Measurements from ENCODE around the gene PSME3IP1. TPM values are rescaled to one million over a fixed set of nuclear protein-coding genes. Genes with fewer than 3 reads are reported as not detected.

Gene PSME3IP1
- polyA plus RNA-seq, 1 of the 3 experiments (the other 2 are of a cell fraction), result 80.9 TPM

DNA sequence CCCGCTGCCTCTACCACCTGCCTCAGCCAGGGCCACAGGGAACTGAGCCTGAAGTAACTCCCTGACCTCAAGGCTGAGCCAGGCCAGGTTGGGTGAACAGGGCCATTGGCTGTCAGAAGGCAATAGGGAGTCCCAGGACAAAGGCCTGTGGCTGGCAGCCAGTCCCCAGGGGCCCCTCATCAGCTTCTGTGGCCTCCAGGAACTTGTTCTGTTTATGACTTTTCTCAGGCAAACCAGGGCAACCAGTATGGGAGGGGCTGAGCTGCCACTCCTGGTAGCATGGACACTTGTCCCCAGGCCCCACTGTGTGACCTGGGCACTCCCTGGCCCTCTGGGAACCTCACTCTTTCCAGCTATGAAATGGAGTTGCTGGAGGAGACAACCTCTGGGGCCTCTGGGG is 53.4 kb downstream of the PSME3IP1 start:
- Histone ChIP-seq H3K27ac (ENCODE audit: low read depth in 2 of 2, low read length in 1 of 2) (no peak overlapping the region), H3K9me3 (no peaks in the 10 kb centered on the region), H3K4me1 (ENCODE audit: control insufficient read depth in 1 of 2, insufficient read depth in 2 of 2, low read depth in 1 of 2, low read length in 1 of 2) (peaks cover 0 to 4% of the 10 kb centered on the region in 2 experiments; a peak in 1 of 4 replicates), H3K27me3 (ENCODE audit: insufficient read depth) (no peaks in the 10 kb centered on the region), H2AFZ (ENCODE audit: low read depth) (no peak overlapping the region), H3K4me3 (ENCODE audit: low read depth in 2 of 2, low read length in 1 of 2) (no peak overlapping the region), H3F3A (replicated peaks; ENCODE audit: insufficient read depth) (no peaks in the 10 kb centered on the region), H3K79me2 (ENCODE audit: insufficient read depth) (no peaks in the 10 kb centered on the region), H4K20me1 (ENCODE audit: insufficient read depth) (no peaks in the 10 kb centered on the region), H3K36me3 (replicated peaks in 1 of 2; ENCODE audit: control insufficient read depth in 1 of 2, insufficient read depth in 2 of 2, low read length in 1 of 2) (no peaks in the 10 kb centered on the region), H3K4me2 (no peak overlapping the region), H3K9me2 (no peaks in the 10 kb centered on the region), H3K9ac (no peak overlapping the region)
- CTCF ChIA-PET, result interaction anchor here (1.3 kb wide), 1 partner anchor 10 kb away, joined by 3 read pairs; no protein-coding TSS in a partner anchor
- 86% methylated on average over 1 of the region's 1 CpG for WGBS (ENCODE audit: low lambda C conversion rate)
- TF ChIP-seq, protein P1, sequence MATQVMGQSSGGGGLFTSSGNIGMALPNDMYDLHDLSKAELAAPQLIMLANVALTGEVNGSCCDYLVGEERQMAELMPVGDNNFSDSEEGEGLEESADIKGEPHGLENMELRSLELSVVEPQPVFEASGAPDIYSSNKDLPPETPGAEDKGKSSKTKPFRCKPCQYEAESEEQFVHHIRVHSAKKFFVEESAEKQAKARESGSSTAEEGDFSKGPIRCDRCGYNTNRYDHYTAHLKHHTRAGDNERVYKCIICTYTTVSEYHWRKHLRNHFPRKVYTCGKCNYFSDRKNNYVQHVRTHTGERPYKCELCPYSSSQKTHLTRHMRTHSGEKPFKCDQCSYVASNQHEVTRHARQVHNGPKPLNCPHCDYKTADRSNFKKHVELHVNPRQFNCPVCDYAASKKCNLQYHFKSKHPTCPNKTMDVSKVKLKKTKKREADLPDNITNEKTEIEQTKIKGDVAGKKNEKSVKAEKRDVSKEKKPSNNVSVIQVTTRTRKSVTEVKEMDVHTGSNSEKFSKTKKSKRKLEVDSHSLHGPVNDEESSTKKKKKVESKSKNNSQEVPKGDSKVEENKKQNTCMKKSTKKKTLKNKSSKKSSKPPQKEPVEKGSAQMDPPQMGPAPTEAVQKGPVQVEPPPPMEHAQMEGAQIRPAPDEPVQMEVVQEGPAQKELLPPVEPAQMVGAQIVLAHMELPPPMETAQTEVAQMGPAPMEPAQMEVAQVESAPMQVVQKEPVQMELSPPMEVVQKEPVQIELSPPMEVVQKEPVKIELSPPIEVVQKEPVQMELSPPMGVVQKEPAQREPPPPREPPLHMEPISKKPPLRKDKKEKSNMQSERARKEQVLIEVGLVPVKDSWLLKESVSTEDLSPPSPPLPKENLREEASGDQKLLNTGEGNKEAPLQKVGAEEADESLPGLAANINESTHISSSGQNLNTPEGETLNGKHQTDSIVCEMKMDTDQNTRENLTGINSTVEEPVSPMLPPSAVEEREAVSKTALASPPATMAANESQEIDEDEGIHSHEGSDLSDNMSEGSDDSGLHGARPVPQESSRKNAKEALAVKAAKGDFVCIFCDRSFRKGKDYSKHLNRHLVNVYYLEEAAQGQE (IDR thresholded peaks at IDR 0.05; ENCODE audit: low read depth, low read length), result no peak
- TF ChIP-seq CHD2 (IDR thresholded peaks at IDR 0.05; ENCODE audit: low read length, partially characterized antibody) (no peak), MXI1 (IDR thresholded peaks at IDR 0.05; ENCODE audit: low read depth, low read length) (no peak), NRF1 (IDR thresholded peaks at IDR 0.05; ENCODE audit: low read depth, low read length) (no peak), YY1 (IDR thresholded peaks at IDR 0.05; ENCODE audit: low read depth) (no peak), TEAD4 (IDR thresholded peaks at IDR 0.05; ENCODE audit: borderline replicate concordance, insufficient read depth) (no peak), GABPA (IDR thresholded peaks at IDR 0.05; ENCODE audit: low read depth) (no peak), RCOR1 (IDR thresholded peaks at IDR 0.05; ENCODE audit: low read length) (no peak), TCF12 (IDR thresholded peaks at IDR 0.05) (no peak), POLR2AphosphoS5 (IDR thresholded peaks at IDR 0.05; ENCODE audit: low read depth, low read length) (no peak), EZH2phosphoT487 (IDR thresholded peaks at IDR 0.05; ENCODE audit: borderline replicate concordance, low read depth) (no peak), RXRA (IDR thresholded peaks at IDR 0.05; ENCODE audit: borderline replicate concordance, low read depth) (no peak), NFIC (IDR thresholded peaks at IDR 0.05; ENCODE audit: borderline replicate concordance) (no peak)
- TF ChIP-seq, protein P2, sequence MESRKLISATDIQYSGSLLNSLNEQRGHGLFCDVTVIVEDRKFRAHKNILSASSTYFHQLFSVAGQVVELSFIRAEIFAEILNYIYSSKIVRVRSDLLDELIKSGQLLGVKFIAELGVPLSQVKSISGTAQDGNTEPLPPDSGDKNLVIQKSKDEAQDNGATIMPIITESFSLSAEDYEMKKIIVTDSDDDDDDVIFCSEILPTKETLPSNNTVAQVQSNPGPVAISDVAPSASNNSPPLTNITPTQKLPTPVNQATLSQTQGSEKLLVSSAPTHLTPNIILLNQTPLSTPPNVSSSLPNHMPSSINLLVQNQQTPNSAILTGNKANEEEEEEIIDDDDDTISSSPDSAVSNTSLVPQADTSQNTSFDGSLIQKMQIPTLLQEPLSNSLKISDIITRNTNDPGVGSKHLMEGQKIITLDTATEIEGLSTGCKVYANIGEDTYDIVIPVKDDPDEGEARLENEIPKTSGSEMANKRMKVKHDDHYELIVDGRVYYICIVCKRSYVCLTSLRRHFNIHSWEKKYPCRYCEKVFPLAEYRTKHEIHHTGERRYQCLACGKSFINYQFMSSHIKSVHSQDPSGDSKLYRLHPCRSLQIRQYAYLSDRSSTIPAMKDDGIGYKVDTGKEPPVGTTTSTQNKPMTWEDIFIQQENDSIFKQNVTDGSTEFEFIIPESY (IDR thresholded peaks at IDR 0.05; ENCODE audit: borderline replicate concordance, low read depth), result no peak
- TF ChIP-seq, protein P3, sequence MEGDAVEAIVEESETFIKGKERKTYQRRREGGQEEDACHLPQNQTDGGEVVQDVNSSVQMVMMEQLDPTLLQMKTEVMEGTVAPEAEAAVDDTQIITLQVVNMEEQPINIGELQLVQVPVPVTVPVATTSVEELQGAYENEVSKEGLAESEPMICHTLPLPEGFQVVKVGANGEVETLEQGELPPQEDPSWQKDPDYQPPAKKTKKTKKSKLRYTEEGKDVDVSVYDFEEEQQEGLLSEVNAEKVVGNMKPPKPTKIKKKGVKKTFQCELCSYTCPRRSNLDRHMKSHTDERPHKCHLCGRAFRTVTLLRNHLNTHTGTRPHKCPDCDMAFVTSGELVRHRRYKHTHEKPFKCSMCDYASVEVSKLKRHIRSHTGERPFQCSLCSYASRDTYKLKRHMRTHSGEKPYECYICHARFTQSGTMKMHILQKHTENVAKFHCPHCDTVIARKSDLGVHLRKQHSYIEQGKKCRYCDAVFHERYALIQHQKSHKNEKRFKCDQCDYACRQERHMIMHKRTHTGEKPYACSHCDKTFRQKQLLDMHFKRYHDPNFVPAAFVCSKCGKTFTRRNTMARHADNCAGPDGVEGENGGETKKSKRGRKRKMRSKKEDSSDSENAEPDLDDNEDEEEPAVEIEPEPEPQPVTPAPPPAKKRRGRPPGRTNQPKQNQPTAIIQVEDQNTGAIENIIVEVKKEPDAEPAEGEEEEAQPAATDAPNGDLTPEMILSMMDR (IDR thresholded peaks at IDR 0.05), result no peak
- TF ChIP-seq, protein P4, sequence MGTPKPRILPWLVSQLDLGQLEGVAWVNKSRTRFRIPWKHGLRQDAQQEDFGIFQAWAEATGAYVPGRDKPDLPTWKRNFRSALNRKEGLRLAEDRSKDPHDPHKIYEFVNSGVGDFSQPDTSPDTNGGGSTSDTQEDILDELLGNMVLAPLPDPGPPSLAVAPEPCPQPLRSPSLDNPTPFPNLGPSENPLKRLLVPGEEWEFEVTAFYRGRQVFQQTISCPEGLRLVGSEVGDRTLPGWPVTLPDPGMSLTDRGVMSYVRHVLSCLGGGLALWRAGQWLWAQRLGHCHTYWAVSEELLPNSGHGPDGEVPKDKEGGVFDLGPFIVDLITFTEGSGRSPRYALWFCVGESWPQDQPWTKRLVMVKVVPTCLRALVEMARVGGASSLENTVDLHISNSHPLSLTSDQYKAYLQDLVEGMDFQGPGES (IDR thresholded peaks at IDR 0.05; ENCODE audit: low read depth, low read length), result no peak
- DNase-seq, result no peak
- POLR2A ChIA-PET, result no interaction called here
